HG03469 (cell line): Measurements from ENCODE around the gene MKNK1.

Experiments
- ATAC-seq: cut with Tn5 transposase; IDR thresholded peaks from one replicate; pipeline ENCODE4 v1.9.1; 2021; ENCODE audit warnings: mild to moderate bottlenecking, moderate library complexity, moderate number of reproducible peaks; ENCODE audit not compliant: unreplicated experiment

Gene MKNK1

DNA sequence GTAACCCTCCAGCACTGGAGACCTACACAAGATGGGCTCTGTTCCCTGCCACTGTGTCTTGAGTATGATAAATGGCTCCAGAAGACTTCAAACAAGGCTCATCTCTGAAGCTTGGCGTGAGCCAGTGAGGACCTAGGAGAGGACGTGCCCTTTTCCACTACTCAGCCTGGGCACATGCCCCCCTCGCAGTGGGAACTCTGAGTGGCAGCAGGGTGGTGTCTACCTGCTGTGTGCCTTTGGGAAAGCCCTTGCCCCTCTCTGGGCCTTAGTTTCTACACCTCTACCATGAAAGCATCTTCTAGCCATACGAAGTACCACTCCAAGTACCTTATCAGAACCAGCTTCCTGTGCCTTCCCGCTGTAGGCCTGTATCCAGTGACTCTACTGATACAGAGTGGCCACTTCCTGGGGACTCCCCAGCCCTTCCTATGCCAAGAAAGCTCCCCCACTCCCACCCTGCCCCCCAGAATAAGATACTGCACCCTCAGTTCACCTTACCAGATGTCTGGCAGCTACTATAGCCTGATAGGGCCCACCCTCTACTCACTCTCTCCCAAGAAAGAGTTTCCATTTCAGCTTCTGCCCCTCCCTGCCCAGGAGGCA is 15.7 kb upstream of the MKNK1 start:
- no peak for ATAC-seq

- no peak for ATAC-seq
Observed at GRCh38 chr1:46618754-46619415, 14.8 kb upstream of the MKNK1 start.

DNA sequence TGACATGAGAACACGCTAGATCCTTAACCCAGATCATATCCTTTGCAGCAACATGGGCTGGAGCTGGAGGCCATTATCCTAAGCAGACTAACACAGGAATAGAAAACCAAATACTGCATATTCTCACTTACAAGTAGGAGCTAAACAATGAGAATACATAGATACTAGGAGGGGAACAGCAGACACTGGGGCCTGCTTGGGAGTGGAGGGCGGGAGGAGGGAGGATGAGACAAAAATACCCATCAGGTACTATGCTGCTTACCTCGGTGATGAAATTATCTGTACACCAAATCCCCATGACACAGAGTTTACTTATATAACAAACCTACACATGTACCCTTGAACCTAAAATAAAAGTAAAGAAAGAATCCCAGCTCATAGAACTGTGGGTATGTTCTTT is 13.8 kb upstream of the MKNK1 start:
- ATAC-seq = no peak

DNA sequence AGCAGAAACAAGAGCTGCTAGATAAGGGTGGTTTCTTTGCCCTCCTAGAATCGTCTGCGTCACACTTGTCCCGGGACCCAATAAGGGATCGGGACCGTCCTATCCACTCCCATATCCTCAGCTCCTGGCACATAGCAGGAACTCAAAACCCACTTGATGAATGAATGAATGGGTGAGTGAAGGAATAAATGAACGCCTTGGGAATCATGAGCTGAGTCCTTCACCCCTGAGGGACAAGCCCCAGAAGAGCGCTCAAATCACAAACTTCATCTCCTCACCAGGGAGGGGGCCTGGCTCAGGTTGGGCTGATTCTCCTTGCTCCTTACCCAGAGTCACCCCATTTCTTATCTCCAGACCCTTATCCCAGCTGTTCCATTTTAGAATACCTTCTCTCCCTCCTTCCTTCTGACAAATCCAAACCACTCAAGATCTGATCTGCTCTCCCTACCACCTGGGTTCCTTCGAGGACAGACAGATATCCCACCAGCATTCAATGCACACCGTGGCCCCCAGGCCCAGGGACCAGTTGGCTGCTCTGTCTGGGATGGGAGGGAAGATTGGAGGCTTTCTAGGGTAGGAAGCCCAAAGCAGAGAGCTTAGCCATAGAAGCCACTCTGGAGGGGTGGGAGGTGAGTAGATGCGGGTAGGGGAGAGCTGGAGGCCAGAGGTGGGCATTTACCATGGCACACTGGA is 13.2 kb upstream of the MKNK1 start:
- no peak for ATAC-seq

- no peak for ATAC-seq
Observed at GRCh38 chr1:46616277-46617107, 12.4 kb upstream of the MKNK1 start, which contains the start of gene MOB3C. Gene MOB3C, minus strand, starts transcription at chr1:46616811. Its CDS starts 3,490 bp downstream, at chr1:46613321.

GRCh38 chr1:46615735-46616134 is 11.7 kb upstream of the MKNK1 start:
- ATAC-seq = no peak

- no peak for ATAC-seq
Observed at GRCh38 chr1:46615088-46615487, 11.0 kb upstream of the MKNK1 start.

- ATAC-seq = no peak
Observed at GRCh38 chr1:46614604-46614984, 10.5 kb upstream of the MKNK1 start.

DNA sequence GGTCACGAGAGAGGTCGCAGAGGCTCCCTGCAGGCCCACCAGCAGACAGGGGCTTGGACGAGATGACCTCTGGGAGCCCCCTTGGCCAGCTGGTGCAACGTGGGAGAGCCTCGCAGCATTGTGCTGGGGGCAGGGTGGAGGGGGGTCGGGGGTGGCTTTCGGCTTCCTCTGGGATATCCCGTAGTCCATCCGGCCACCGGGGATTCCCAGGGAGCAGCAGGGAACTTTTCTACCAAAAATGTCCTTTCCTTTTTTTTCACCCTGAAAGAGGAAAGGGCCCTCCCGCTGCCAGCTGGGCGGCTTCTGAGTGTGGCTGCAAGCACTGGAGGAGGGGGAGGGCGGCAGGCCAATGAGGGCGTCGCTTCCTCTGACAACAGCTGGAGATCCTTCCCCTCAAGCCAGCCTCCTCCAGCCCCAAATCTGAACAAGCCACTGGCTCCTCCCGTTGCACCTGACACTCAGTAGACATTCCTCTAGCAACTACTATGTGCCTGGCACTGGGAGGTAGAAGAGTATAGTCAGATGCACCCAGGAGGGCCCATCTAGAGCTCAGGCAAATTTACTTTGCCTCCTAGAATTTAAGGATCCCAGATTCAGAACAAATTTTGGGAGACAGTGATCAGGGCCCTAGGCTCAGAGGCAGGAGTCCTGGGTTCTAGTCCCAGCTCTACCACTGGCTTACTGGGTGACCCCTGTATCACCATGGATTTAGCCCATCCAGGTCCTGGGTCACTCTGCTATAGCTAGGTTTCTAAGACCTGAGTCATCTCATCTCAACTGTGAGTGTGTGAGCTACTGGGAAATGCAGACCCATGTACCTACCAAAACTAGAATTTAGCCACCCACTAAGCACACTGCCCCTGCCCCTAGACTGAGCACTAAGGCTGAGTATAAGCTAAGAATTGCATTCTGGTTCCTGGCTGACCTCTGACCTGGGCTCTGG is 9.9 kb upstream of the MKNK1 start:
- ATAC-seq = peak; percentile 41

GRCh38 chr1:46612937-46613660 is 9.0 kb upstream of the MKNK1 start:
- ATAC-seq = no peak

DNA sequence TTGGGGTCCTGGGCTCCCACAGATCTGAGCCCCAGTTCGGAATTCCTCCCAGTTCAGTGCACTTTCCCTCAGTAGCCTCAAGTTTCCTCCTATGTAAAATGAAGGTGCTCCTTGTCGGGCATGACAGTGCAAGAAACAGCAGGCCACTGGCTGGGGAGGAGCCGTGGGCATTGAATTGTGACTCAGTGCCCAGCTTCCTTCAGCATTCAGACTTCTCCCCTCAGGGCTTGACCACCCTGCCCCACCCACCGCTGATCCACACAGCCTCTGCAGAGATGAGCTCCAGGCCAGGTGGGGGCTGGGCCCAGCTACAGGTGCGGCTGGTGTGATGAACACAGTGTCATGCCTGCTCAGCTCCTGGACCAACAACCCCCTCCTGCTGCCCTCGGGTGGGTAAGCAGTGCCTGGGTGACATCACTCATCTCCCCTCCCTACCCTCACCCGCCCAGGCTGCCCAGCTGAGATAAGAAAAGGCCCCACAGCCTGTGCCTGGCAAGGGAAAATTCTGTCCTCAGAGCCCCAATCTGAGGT is 7.7 kb upstream of the MKNK1 start:
- no peak for ATAC-seq

DNA sequence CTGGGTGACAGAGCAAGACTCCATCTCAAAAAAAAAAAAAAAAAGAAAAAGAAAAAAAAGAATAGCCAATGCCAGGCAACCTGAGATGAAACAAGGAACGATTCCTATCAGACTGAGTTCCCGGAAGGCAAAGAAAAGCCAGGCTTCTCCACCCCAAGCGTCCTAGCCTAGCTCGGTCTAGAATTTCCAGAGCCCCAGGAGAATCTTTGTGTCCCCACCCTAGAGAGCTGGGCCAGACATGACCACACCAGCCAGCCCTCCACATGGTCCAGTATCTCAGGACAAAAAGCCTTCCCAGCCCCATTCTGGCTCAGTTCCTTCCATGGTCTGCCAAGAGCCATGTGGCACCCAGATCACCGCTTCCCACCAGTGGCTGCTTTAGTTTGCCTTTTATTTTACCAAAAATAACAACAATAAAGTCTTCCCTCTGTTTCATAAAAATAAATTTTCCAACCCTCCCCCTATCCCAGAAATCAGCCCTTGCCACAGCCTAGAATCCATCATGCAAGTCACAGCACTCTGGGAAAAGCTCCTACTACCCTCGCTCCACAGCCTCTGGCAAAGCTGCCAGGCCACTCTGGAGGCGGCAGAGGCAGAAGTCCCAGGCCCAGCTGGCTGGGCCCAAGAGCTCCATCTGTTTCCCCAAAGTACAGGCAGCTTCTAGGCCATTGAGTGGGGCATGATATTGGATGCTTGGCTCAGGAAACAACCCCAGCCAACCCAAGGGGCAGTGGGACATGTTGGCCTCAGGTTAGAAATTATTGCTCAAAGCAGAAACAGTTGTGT is 3.5 kb upstream of the MKNK1 start:
- ATAC-seq = no peak

- ATAC-seq = no peak
Observed at GRCh38 chr1:46606255-46606965, 2.3 kb upstream of the MKNK1 start.

GRCh38 chr1:46605232-46605631 is 1.2 kb upstream of the MKNK1 start:
- ATAC-seq = no peak

DNA sequence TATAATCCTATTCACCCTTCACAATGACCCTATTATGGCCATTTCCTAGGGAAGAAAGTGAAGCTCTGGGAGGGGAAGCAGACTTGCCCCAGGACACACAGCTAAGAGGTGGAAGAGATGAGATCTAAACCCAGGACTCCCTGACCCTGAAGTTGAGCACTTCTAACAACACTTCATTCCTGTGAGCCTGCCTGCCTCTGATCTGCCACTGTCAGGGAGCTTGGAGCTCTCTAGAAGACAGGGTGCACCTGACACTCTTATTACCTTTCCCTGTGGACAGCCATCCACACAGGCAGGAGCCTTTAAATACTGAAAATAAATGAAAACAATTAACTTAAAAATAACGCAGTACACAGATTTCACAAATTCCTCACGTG is 599 bp downstream of the MKNK1 start:
- ATAC-seq = no peak

GRCh38 chr1:46601257-46602007 is 2.6 kb downstream of the MKNK1 start:
- no peak for ATAC-seq
